NCI-H2081 (cell line): ENCODE measurements around the gene WFS1.

ENCODE experiments used
- DNase-seq, 2 experiments: peaks; one replicate each; lab custom pipeline; 2025; lab: John Stamatoyannopoulos, UW

WFS1 gene

DNA sequence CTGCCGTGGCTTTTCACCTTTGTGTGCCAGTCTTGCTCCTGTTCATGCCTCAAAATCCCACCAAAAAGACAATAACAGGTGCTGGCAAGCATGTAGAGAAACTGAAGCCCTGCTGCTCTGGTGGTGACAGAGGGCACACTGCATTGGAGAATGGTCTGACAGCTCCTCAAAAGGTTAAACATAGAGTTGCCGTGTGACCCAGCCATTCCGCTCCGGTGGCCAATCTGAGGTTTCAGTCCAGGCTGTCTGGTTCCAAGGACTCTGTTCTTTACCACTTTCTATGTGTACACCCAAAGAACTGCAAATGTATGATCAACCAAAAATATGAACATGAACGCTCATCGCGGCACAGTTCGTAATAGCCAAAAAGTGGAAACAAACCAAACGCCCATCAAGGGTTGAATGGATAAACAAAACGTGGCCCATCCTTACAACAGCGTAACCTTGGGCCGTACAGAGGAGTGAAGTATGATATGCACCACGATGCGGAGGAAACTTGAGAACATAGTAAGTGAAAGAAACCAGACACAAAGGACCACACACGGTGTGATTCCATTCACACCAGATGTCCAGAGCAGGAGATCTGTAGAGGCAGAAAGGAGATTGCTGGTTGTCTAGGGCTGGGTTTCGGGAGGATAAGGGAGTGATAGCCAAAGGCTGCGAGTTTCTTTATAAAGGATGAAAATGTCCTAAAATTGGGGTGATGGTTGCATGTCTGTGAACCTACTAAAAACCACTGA lies 33.6 kb upstream of the WFS1 start:
- no peak for DNase-seq

DNA sequence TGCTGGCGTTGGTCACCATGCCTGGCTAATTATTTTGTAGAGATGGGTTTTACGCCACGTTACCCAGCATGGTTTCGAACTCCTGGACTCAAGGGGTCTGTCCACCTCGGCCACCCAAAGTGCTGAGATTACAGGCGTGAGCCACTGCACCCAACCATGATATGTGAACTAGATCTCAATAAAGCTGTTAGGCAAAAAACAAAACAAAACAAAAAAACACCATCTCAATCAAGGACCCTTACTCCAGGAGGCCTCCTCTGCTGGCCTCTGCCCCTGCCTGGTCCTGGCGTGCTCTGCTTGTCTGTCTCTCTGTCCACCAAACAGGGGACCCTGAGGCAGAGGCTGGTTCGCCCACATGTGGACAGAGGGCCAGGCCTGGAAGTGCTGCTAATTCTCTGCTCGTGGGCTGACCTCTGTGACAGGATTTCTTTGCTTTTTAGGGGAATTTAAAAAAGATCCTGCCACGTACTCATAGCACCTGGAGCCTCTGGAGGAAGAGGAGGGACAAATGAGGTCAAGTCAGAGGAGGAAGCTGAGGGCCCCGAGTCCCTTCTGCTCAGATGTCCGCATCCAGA lies 32.7 kb upstream of the WFS1 start:
- DNase-seq: no peak

DNA sequence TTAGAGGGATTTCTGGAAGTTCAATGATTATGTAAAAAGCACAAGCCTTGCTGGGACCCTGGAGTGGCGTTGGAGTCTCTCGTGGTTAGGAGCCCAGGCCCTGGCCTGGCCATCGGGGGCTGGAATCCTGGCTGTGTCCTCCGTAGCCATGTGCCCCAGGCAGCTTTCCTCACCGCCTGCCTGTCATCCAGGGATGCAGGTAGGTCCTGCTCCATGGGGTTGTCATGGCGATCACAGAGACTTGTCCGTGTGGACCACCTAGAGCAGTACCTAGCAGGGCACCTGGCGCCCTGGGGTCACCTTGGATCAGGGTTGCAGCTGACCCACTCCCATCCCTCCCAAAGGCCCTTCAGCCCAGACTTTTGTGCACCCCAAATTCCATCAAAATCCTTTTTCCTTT lies 30.2 kb upstream of the WFS1 start:
- no peak for DNase-seq

DNA sequence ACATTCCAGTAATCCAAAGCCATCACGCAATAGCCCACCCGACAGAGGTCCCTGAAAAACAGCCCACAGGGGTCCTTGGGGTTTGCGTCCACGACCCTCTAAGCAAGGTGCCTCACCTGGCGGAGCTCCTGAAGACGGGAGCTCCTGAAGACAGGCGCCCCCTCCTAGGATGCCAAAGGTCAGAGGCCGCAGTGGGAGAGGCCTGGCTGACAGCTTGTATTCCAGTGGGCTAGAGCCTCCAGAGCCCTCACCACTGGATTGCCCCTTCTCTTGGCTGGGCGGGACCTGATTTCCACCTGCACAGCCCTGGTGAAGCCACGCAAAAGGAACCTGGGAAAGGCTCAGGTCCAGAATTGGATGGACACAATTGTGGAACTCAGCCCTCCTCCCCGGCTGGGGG lies 29.7 kb upstream of the WFS1 start:
- DNase-seq: no peak

DNA sequence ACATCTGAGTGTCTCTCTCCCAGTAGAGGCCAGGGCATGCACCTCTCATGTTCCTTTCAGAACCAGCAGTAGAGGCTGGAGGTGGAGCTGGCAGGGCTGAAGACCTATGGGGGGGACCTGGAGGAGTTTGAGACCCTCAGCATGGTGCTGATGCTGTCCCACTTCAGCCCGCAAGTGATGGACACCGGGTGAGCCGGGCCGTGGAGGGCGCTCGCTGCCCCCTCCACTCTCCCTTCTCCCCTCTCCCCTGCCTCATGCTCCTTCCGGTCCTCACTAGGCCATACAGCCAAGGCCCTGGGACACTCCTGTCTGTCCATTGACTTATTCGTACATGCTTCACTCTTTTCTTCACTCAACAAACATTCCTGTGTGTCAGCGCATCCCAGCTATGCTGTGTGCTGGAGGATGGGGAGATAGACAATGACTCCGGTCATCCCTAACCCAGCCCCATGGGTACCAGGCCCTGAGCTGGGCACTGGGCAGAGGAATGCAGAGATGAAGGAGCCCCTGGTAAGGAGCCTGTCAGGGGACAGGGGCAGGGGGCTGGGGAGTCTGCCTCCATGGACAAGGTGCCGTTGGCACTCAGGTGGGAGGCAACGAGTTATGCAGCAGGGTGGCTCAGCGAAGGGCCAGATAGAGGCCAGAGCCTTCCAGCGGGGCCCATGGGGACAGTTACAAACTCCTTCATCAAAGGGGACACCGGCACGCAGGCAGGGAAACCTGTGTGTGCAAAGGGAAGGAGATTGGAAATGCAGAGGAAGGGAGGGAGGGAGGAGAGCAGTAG lies 28.4 kb upstream of the WFS1 start:
- DNase-seq: no peak

DNA sequence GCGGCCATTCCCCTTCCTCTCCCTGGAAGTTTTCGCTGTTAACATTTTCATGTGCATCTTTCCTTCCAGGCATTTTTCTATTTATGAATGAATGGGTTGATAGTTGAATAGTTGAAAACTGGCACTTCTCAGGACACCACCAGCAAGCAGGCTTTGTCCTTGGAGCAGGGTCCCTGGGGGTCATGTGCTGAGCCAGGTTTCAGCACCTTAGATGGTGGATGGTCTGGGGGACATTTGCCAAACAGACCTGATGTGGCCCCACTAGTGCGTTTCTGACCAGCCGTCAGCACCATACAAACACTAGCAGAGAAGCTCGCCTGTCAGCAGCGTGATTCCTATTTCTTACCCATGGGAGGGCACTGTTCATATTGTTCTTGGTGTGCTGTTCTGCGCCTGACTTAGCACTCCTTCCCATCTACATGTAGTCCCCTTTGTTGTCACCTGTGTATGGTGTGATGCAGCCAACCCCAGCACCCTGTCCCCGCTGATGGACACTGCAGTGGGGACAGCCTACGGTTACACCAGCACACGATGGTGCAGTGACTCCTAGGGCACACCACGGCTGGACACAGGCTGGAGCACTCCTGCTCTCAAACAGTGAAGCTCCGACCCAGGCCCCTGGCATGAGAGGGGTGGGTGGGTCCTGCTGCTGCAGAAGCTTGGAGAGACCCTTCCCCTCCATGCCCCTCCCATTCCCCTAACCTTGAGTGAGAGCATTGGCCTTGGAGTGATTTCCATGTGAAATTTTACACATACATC lies 27.2 kb upstream of the WFS1 start:
- no peak for DNase-seq

DNA sequence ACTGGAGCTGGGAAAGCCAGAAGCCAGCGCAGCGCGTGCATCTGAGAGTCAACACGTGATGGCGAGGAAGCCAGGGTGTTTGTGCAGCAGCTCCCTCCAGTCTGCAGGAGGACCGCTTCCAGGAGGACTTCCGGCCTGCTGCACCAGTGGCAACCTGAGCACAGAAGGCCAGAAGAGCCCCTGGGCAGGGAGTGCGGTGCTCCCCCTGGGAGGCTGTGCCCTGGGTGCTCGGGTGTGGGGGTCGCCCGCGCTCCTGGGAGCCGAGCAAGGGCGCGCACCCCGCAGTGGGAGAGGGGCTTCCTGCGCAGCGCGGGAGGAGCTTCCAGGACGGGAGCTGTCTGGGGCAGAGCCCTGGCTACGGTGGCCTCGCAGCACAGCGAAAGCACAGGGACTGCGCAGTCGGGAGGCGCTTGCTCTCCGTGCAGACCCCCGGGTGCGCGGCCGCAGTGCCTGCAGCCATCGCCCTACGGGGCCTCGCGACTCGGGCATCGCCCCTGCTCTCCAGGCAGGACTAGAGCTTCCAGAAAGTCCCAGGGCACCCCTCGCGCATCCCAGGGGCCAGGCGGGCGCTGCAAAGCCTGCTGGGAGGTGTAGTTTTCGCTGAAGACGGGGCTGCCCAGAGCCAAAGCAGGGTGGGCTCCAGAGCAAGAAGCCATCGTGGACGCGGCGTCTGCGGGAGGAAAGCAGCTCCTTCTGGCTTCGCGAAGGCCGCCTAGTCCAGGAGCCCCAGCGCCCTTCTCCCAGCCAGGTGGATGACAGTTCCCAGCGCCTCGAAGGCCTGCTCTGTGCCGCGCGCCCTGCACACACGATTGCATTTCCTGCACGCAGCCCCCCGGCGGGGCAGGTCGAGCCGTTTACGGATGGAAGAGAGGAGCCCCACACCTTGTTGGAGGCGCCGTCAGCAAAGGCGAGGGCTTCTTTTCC lies 24.1 kb upstream of the WFS1 start:
- DNase-seq: no peak

DNA sequence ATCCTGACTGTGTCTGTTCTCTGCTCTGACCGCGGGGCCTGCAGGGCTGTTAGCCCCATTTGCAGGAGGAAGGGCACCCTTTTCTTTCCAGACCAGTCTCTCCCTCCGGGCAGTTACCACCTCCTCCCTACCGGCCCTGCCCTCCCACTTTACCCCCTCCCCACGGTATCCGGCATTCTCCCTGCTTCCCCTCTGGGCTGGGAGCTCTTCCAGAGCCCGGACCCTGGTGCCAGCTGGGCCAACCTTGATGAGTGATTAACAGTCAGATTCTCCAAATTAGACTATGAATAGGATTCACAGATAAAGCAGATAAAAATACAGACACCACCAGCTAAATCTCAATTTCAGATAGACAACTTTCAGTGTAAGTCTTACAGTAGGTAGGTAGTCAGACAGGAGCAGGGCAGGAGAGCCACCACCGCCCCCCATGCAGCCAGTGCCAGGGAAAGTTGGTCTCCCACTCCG lies 23.4 kb upstream of the WFS1 start:
- no peak for DNase-seq

DNA sequence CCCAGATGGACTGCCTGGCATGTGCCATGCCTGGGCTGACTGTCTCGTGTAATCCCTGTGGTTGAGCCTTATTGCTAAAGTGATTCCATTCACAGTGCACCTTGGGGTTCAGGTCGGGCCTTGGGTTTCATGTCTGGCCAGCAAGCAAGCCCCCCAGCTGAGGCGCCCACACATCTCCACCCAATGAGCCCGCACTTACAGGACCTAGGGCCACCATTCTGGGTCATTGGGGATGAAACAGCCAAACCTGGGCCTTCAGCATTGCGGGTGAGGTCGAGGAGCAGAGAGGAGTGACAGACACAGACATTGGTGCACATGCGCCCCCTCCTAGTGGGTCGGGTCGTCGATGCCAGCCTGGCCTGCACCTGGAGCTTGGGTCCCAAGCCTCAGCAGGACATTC lies 21.3 kb upstream of the WFS1 start:
- DNase-seq: no peak

DNA sequence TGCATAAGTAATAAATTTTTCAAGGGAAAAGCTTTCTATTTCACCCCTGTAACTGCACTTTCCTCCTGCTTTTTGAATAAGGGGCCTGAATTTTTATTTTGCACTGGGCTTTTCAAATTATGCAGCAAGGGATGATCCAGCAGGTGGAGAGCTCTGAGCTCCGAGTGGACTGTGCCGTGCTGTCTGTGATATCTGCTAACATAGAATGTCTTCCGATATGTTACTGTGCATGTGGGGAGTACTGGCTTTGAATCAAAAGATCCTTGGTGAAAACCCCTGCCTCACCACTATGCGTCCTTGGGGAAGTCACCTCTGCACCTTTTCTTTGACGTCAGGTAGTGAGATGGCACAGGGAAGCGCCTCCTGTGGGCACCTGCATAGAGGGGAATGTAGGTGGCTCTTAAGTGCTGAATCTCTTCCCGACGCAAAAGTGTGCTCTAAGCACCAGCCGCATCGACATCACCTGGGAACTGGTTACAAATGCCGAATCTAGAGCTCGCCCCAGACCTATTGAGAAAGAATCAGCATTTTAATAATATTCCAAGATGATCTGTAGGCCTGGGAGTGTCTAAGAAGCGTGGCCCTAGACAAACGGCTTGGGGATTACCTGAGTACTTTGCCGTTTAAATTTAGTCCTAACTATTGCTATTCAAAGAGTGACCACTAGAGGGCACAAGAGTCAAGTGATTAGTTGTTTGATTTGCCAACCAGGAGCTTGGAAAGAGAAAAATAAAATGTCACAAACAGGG lies 19.2 kb upstream of the WFS1 start:
- peak; percentile 76 to 77 for DNase-seq

DNA sequence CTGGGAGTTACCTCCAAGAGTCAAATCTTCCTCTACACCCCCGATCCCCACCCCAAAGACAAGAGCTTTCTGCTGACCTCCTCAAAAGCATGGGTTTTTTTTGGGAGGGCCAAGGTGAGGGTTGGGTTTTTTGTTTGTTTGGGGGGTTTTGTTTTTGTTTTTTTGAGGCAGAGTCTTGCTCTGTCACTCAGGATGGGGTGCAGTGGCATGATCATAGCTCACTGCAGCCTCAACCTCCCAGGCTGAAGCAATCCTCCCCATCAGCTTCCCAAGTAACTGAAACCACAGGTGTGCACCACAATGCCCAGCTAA lies 18.7 kb upstream of the WFS1 start:
- no peak for DNase-seq

DNA sequence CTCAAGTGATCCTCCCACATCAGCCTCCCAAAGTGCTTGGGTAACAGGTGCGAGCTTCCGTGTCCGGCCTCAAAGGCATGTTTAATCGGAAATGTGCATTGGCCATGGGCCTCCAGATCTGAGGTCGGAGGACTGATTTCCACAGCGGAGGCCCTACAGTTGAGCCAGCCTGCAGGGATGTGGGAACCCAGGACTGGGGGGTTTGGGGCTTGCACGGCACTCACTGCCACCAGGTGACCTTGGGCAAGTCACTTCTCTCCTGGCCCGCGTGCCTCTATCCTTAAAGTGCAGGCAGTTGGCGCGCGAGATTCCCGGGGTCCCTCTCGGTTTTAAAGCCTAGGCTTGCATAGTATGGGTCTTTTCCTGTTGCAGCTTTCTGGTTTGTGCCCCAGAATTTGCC lies 18.3 kb upstream of the WFS1 start:
- no peak for DNase-seq

DNA sequence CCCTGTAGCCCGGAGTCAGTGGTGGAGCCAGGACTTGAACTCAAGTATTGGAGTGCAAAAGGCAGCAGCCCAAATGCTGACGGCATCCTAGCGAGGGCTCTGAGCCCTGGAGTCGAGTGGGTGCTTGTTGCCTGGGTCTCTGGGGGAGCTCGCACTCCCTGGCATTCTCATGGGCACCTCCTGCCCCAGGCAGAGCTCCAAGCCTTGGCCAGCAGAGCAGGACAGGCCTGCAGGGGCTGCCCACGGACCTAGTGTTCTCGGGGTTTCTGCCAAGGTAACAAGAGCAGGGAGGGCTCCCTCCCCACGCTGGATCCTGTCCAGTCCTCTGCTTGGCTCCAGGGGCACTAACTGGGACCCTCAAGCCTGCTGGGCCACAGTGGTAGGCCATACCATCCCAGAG lies 17.6 kb upstream of the WFS1 start:
- no peak for DNase-seq

DNA sequence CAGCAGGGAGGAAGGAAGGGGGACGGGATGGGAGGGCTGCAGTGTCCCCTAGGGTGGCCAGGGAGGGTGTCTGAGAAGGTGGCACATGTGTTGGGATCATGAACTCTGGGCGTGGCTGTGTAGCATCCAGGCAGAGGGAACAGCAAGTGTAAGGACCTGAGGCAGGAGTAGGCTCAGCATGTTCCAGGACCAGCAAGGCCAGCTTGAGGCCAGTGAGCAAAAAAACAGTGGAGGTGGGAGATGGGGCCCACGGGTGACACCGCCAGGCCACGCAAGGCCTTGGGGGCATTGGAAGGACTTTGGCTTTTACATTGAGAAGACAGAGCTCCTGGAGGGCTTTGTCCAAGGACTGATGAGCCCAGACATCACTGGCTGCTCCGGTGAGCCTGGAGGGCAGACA lies 16.5 kb upstream of the WFS1 start:
- no peak for DNase-seq

DNA sequence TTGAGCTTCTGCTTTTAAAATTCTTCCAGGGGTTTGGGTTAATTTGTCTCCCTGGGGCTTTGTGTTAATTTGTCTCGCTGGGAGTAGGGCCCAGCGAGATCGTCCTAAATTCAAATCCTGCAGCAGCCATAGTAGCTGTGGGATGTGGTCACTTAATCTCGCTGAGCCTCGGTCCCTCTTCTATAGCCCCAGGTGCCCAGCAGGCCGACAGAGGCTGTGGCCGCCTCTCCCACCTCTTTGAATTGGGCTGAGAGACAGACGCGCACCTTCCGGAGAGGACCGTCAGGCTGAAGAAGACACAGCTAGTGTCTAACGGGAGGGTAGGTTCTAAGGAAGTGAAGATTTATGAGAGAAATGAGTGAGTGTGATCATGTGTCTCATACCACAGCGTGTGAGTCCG lies 15.7 kb upstream of the WFS1 start:
- no peak for DNase-seq

DNA sequence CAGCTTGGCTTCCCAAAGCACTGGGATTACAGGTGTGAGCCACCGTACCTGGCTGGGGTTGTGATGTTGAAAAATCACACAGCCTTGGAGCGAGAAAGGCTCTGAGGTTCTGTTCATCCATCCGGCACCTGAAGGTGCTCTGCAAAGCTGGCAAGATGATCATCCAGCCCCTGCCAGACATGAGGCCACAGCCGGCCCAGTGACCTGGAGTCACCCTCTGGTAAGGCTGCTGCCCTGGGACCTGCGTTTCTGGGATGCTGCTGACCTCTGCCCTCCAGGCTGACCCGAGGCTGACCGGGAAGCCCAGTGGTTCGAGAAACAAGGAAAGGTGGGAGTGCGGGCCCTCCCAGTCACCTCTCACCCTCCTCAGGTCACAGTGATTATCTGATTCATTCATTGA lies 13.5 kb upstream of the WFS1 start:
- no peak for DNase-seq

DNA sequence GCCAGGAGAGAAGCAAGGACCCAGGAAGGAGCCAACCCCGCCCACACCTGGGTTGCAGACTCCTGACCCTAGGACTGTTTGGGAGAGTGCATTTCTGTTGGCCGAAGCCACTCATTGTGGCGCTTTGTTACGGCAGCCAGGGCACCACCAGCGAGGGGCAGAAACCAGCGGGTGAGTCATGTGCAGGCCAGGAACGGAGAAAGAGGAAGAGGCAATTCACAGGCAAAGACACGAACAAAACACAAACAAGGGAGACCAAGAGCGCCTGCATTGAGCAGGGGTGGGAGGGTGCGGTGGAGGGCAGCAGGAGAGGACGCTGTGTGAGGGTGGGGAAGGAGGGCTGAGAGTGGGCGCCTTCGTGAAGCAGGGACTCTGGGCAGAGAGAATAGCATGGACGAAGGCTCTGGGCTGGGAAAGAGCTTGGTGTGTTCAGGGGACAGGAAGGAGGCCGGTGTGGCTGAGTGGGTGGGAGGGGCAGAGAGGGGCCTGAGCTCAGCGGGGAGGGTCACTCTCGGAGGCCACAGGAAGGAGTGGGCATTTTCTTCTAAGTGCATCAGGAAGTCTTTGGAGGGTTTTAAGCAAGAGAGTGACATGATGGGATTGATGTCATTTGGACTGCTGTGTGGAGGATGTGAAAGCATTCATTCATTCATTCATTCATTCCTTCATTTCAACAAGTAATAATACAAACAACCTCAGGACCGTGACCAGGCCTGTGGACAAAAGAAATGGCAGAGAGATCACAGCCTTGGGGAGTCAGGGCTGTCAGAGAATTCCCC lies 12.2 kb upstream of the WFS1 start:
- DNase-seq: no peak

DNA sequence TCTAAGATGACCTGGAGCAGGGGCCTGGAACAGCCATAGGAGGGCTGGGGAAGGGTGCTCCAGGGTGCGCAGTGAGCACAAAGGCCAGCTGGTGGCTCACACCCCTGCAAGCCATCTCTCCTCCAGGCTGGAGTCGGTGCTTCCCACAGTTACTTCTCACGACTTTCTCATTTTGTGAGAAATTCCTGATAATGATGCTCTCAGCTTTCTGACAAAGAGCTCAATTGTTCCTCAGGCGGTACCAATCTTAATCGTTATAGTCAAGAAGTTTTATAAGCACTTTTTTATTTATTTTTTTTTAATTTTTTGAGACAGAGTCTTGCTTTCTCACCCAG lies 11.7 kb upstream of the WFS1 start:
- DNase-seq: no peak

DNA sequence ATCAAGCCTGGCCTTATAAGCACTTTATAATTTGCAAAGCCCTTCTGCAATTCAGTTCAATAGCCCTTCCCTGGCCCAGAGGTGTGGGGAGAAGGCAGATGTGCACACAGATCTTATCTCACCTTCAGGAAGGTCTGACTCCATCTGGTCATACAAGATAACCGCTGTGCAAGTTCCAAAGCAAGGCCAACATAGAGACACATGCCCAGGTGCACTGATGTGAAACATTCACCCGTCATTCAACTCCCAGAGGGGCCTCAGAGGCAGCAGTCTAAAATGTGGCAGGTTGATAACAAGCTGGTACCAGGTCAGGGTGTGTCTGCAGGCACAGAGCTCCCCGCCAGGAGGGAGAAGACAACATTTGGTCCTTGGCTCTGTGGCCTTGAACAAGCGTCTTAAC lies 10.9 kb upstream of the WFS1 start:
- DNase-seq: no peak

DNA sequence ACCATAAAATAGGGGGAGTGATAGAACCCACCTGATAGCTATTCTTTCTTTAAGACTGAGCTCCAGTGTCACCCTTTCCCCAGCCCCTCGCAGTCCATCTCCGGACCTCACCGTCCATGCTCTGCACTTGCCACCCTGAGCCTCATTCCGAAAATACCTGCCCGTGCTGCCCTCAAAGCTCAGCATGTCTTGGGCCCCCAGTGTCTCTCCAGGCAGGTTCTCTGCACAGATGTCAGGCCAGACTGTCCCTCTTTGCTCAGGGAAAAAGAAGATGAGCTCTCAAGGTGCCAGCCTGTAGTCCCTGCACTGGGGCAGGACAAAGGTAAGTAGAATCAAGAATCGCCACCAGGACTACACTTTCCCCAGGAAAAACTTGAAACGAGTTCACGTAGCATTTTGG lies 9.8 kb upstream of the WFS1 start:
- no peak for DNase-seq
